T follicular helper cell (primary cell): ENCODE measurements around the gene STXBP4.
"Not testable (repeated sequence)": the region's sequence is repeated elsewhere in the genome, so short reads cannot be mapped to it uniquely, and the experiment has no call there.

ENCODE experiments used
- DNase-seq: peaks from one replicate; pipeline ENCODE4 v3.0.0-alpha.2; 2020; ENCODE audit warnings: low read depth

Gene STXBP4

GRCh38 chr17:55057184-55057583, 88.6 kb downstream of the STXBP4 start:
- no peak for DNase-seq

- no peak for DNase-seq
Observed at GRCh38 chr17:55059724-55060123, 91.2 kb downstream of the STXBP4 start.

- no peak for DNase-seq
Observed at GRCh38 chr17:55062921-55063320, 94.4 kb downstream of the STXBP4 start.

- DNase-seq: no peak
Observed at GRCh38 chr17:55063885-55064874, 95.6 kb downstream of the STXBP4 start.

- no peak for DNase-seq
Observed at GRCh38 chr17:55067697-55068439, 99.3 kb downstream of the STXBP4 start.

- no peak for DNase-seq
Observed at GRCh38 chr17:55068862-55069811, 100.6 kb downstream of the STXBP4 start.

- no peak for DNase-seq
Observed at GRCh38 chr17:55069983-55070529, 101.5 kb downstream of the STXBP4 start.

- no peak for DNase-seq
Observed at GRCh38 chr17:55072898-55073297, 104.3 kb downstream of the STXBP4 start.

GRCh38 chr17:55073467-55073866, 104.9 kb downstream of the STXBP4 start:
- DNase-seq: not testable (repeated sequence)

GRCh38 chr17:55081559-55081958, 113.0 kb downstream of the STXBP4 start:
- DNase-seq: no peak

- DNase-seq: no peak
Observed at GRCh38 chr17:55086635-55087058, 118.1 kb downstream of the STXBP4 start.

- DNase-seq: no peak
Observed at GRCh38 chr17:55089256-55089655, 120.7 kb downstream of the STXBP4 start.

- peak; percentile 16 for DNase-seq
Observed at GRCh38 chr17:55090079-55090492, 121.5 kb downstream of the STXBP4 start.

- no peak for DNase-seq
Observed at GRCh38 chr17:55093353-55093752, 124.8 kb downstream of the STXBP4 start.

GRCh38 chr17:55098765-55099164, 130.2 kb downstream of the STXBP4 start:
- DNase-seq: no peak

GRCh38 chr17:55110521-55110920, 142.0 kb downstream of the STXBP4 start:
- DNase-seq: no peak

- no peak for DNase-seq
Observed at GRCh38 chr17:55114283-55114682, 145.7 kb downstream of the STXBP4 start.

GRCh38 chr17:55116440-55116914, 147.9 kb downstream of the STXBP4 start:
- DNase-seq: no peak

- no peak for DNase-seq
Observed at GRCh38 chr17:55117164-55117563, 148.6 kb downstream of the STXBP4 start.

- no peak for DNase-seq
Observed at GRCh38 chr17:55120651-55121050, 152.1 kb downstream of the STXBP4 start.

GRCh38 chr17:55121268-55121667, 152.7 kb downstream of the STXBP4 start:
- no peak for DNase-seq
